Measurements from ENCODE around the gene TTLL9. TPM values are rescaled to one million over a fixed set of nuclear protein-coding genes. Genes with fewer than 3 reads are reported as not detected.

TTLL9 gene
- total RNA-seq, 2 experiments from 2014 or later, result not detected

DNA sequence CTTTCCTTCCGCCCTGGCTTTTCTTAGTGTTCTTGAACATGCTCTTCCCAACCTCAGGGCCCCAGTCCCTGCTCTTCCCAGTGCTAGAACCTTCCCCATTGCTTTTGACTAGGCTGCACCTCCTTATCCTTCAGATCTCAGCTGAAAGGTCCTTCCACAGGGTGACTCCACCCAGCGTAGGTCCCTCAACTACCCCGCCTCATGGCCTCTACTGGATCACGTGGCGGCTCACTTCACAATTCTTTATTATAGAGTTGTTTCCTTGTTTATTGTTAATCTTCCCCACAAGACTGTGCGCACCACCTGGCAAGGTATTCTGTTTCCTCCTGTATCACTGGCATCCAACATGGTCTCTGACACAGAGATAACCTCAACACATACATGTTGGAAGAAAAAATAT, 31.2 kb downstream of the TTLL9 start:
- intact Hi-C loops (cut with micrococcal nuclease), result no loop called here
- DNase-seq, result no peak
- CTCF ChIA-PET, result no interaction called here

DNA sequence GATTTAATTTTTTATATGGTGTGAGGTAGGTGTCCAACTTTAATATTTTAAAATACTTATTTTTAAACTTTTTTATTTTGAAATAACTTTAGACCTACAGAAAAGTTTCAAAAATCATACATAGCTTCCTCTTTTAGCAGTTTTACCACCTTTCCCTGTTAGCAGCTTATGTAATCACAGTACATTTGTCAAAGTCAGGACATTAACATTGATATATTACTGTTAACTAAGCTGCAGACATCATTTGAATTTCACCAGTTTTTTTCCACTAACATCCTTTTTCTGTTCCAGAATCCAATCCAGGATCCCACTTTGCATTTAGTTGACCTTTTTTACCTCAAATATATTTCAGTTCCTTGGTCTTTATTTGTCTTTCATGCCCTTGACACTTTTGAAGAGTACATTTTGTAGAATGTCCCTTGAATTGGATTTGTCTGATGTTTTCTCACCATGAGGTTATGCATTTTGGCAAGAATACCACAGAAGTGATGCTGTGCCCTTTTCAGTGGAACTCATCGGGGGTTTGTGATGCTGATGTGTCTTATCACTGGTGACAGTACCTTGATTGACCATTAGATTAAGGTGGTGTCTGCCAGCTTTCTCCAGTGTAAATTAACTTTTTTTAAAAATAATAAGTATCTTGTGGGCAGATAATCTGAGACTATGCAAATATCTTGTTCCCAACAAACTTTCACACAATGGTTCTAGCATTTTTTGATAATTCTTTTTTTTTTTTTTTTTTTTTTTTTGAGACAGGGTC, 33.4 kb downstream of the TTLL9 start:
- intact Hi-C loops (cut with micrococcal nuclease), result no loop called here
- no peak overlapping the region for H3K27ac Mint-ChIP-seq
- peaks cover 3% of the 10 kb centered on the region for H3K27me3 Mint-ChIP-seq
- no peak overlapping the region for H3K4me3 Mint-ChIP-seq
- H3K9me3 Mint-ChIP-seq, result no peaks in the 10 kb centered on the region
- TF ChIP-seq, protein P1, sequence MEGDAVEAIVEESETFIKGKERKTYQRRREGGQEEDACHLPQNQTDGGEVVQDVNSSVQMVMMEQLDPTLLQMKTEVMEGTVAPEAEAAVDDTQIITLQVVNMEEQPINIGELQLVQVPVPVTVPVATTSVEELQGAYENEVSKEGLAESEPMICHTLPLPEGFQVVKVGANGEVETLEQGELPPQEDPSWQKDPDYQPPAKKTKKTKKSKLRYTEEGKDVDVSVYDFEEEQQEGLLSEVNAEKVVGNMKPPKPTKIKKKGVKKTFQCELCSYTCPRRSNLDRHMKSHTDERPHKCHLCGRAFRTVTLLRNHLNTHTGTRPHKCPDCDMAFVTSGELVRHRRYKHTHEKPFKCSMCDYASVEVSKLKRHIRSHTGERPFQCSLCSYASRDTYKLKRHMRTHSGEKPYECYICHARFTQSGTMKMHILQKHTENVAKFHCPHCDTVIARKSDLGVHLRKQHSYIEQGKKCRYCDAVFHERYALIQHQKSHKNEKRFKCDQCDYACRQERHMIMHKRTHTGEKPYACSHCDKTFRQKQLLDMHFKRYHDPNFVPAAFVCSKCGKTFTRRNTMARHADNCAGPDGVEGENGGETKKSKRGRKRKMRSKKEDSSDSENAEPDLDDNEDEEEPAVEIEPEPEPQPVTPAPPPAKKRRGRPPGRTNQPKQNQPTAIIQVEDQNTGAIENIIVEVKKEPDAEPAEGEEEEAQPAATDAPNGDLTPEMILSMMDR (IDR thresholded peaks at IDR 0.05), result no peak
- CTCF ChIA-PET, result no interaction called here
- DNase-seq, result no peak
- no peaks in the 10 kb centered on the region for H3K4me1 Mint-ChIP-seq (ENCODE audit: low read depth)
- ATAC-seq, result no peak
- POLR2A ChIA-PET, result no interaction called here
- no peaks in the 10 kb centered on the region for H3K36me3 Mint-ChIP-seq (ENCODE audit: low read depth)

More for the DNA sequence above, 31.2 kb downstream of the TTLL9 start:
- no peak overlapping the region for H3K27ac Mint-ChIP-seq
- H3K4me3 Mint-ChIP-seq, result no peak overlapping the region
- no peaks in the 10 kb centered on the region for H3K9me3 Mint-ChIP-seq
- H3K4me1 Mint-ChIP-seq (ENCODE audit: low read depth), result no peaks in the 10 kb centered on the region
- POLR2A ChIA-PET, result no interaction called here
- H3K36me3 Mint-ChIP-seq (ENCODE audit: low read depth), result no peaks in the 10 kb centered on the region
- ATAC-seq, result no peak
- TF ChIP-seq, protein P1 (IDR thresholded peaks at IDR 0.05), result no peak
- peaks cover 3% of the 10 kb centered on the region for H3K27me3 Mint-ChIP-seq

DNA sequence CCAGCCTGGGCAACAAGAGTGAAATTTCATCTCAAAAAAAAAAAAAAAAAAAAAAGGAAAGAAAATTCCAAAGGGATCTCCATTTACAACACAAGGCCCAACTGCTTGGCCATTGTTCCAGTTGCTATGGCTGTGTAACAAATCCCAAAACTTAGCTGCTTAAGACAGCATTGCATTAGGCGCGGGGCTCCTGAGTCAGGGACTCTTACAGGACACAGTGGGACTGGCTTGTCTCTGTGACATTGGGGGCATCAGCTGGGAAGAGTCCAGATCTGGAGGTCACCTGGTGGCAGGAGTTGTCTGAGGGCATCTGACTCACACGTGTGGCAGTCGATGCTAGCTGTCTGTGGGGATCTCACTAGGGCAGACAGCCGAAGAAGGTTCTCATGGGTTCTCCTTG, 35.6 kb downstream of the TTLL9 start:
- CTCF ChIA-PET, result no interaction called here
- H3K4me1 Mint-ChIP-seq (ENCODE audit: low read depth), result no peaks in the 10 kb centered on the region
- POLR2A ChIA-PET, result no interaction called here
- DNase-seq (no peak), ATAC-seq (no peak)
- H3K27me3 Mint-ChIP-seq, result no peaks in the 10 kb centered on the region
- intact Hi-C loops (cut with micrococcal nuclease), result no loop called here
- H3K9me3 Mint-ChIP-seq, result no peaks in the 10 kb centered on the region
- H3K4me3 Mint-ChIP-seq, result no peak overlapping the region
- TF ChIP-seq, protein P1 (IDR thresholded peaks at IDR 0.05), result no peak
- H3K27ac Mint-ChIP-seq, result no peak overlapping the region
- H3K36me3 Mint-ChIP-seq (ENCODE audit: low read depth), result no peaks in the 10 kb centered on the region

DNA sequence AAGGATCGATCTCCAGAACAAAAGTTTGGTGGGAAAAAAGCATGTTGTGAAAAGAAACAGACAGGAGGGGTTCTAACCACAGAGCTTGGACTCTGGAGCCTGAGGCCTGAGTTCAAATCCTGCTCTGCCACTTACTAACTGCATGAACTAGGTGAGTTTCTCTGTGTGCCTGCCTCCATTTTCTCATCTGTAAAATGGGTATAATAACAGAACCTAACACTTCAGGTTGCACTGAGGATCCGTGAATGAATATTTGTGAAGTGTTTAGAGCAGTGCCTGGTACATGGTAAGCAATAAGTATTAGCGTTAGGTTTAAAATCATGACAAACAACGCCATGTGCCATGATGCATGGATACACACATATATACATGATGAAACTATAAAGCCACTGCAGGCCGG, 36.6 kb downstream of the TTLL9 start:
- no peaks in the 10 kb centered on the region for H3K27me3 Mint-ChIP-seq
- TF ChIP-seq, protein P1 (IDR thresholded peaks at IDR 0.05), result no peak
- no peak overlapping the region for H3K27ac Mint-ChIP-seq
- no peak overlapping the region for H3K4me3 Mint-ChIP-seq
- ATAC-seq, result no peak
- intact Hi-C loops (cut with micrococcal nuclease), result no loop called here
- CTCF ChIA-PET, result no interaction called here
- POLR2A ChIA-PET, result no interaction called here
- no peaks in the 10 kb centered on the region for H3K4me1 Mint-ChIP-seq (ENCODE audit: low read depth)
- H3K9me3 Mint-ChIP-seq, result no peaks in the 10 kb centered on the region
- no peak for DNase-seq
- no peaks in the 10 kb centered on the region for H3K36me3 Mint-ChIP-seq (ENCODE audit: low read depth)

DNA sequence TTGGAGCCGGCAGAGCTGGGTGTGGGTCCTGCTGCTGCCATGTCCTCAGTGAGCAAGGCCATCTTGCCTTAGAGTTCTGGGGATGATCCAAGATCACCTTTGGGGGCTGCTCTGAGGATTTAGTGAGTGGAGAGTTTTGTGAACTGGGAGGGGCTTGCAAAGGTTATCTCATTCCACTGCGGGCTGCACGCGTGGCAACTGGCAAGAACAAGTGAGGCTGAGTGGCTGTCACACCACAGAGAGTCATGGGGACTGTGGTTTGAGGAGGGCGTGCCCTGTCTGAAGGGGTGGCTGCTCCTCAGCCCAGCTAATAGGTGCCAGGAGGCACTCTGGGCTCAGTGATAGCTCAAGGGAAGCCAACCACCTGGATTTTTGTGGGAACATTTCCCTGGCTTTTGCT, 37.6 kb downstream of the TTLL9 start:
- no peak for ATAC-seq
- no peak overlapping the region for H3K27ac Mint-ChIP-seq
- no peaks in the 10 kb centered on the region for H3K4me1 Mint-ChIP-seq (ENCODE audit: low read depth)
- TF ChIP-seq, protein P1 (IDR thresholded peaks at IDR 0.05), result no peak
- no peaks in the 10 kb centered on the region for H3K9me3 Mint-ChIP-seq
- ChIA-PET CTCF (interaction anchor here (1.2 kb wide), 1 partner anchor 44 kb away, joined by 3 read pairs; the partner anchor contains the start of gene PDRG1), POLR2A (no interaction called here)
- no peaks in the 10 kb centered on the region for H3K27me3 Mint-ChIP-seq
- no peaks in the 10 kb centered on the region for H3K36me3 Mint-ChIP-seq (ENCODE audit: low read depth)
- intact Hi-C loops (cut with micrococcal nuclease), result no loop called here
- DNase-seq, result peak; percentile 26
- no peak overlapping the region for H3K4me3 Mint-ChIP-seq
